IPS DF 6.9 (cell line): ENCODE data around the gene RPAP2.
A peak's percentile ranks its signal among the peaks of the same experiment; 100 is the strongest.
"Not testable (repeated sequence)": the region's sequence is repeated elsewhere in the genome, so short reads cannot be mapped to it uniquely, and the experiment has no call there.

ENCODE experiments used
- DNase-seq: peaks from one replicate; pipeline ENCODE4 v3.0.0-alpha.2; 2013; ENCODE audit warnings: low read depth, low spot score
- H3K27ac ChIP-seq: one replicate; pipeline ENCODE4 v1.5.1; 2013; ENCODE audit warnings: low read length, control low read depth
- H3K27me3 ChIP-seq: 2 replicates; pipeline ENCODE4 v1.6.1; 2013; ENCODE audit warnings: mild to moderate bottlenecking, low read length; ENCODE audit not compliant: control insufficient read depth, insufficient read depth
- H3K36me3 ChIP-seq: 2 replicates; pipeline ENCODE4 v1.6.1; 2013; ENCODE audit warnings: low read length; ENCODE audit not compliant: control insufficient read depth, insufficient read depth
- H3K4me1 ChIP-seq: 2 replicates; pipeline ENCODE4 v1.6.1; 2013; ENCODE audit warnings: low read length; ENCODE audit not compliant: control insufficient read depth, insufficient read depth
- H3K4me3 ChIP-seq: 2 replicates; pipeline ENCODE4 v1.5.1; 2013; ENCODE audit warnings: mild to moderate bottlenecking, low read length
- H3K9me3 ChIP-seq: 2 replicates; pipeline ENCODE4 v1.6.1; 2013; ENCODE audit warnings: low read length, inconsistent platforms; ENCODE audit not compliant: control insufficient read depth, insufficient read depth
- WGBS: extraction: QIAGEN DNeasy Blood & Tissue Kit; methylation state at CpG from one replicate; pipeline ENCODE4 v1.1.7; 2013; ENCODE audit warnings: mixed read lengths, missing lambda C conversion rate; ENCODE audit not compliant: insufficient read length, insufficient coverage; 5-methylcytosine and 5-hydroxymethylcytosine counted together

RPAP2 gene

GRCh38 chr1:92298573-92299476, at the start of gene RPAP2, which contains the start of gene GLMN:
TSS of gene RPAP2 (plus strand) at chr1:92299059. CDS start at chr1:92299074, 15 bp downstream.
TSS of gene GLMN (minus strand) at chr1:92298987. CDS start at chr1:92297999, 988 bp downstream.
- Histone ChIP-seq H3K36me3 (peaks cover 4% of the 10 kb centered on the region; the same call in 1 of the 2 replicates), H3K9me3 (no peaks in the 10 kb centered on the region), H3K27ac (no peak within 1 kb of the TSS), H3K27me3 (no peaks in the 10 kb centered on the region), H3K4me3 (peak within 1 kb of the TSS; percentile 80), H3K4me1 (no peaks in the 10 kb centered on the region)
- DNase-seq = peak; percentile 50
- no CpG with 5 or more reads among the region's 76 CpGs for WGBS

- not testable (repeated sequence) for H3K27me3 ChIP-seq, H3K4me3 ChIP-seq, DNase-seq, H3K27ac ChIP-seq, H3K4me1 ChIP-seq, H3K9me3 ChIP-seq, H3K36me3 ChIP-seq
- no CpG with 5 or more reads among the region's 3 CpGs for WGBS
Observed at GRCh38 chr1:92254714-92255113, 44.1 kb upstream of the RPAP2 start.

- no peak overlapping the region for H3K4me3 ChIP-seq
- H3K36me3 ChIP-seq = peaks cover 3% of the 10 kb centered on the region; the same call in 1 of the 2 replicates
- no peaks in the 10 kb centered on the region for H3K9me3 ChIP-seq
- H3K27ac ChIP-seq = no peak overlapping the region
- DNase-seq = no peak
- no peaks in the 10 kb centered on the region for H3K27me3 ChIP-seq
- no CpG with 5 or more reads among the region's 1 CpG for WGBS
- no peaks in the 10 kb centered on the region for H3K4me1 ChIP-seq
Observed at GRCh38 chr1:92259350-92259749, 39.5 kb upstream of the RPAP2 start.

- DNase-seq = no peak
- Histone ChIP-seq H3K27ac (no peak overlapping the region), H3K4me1 (no peaks in the 10 kb centered on the region), H3K27me3 (no peaks in the 10 kb centered on the region), H3K9me3 (no peaks in the 10 kb centered on the region), H3K36me3 (peaks cover 3% of the 10 kb centered on the region; the same call in 1 of the 2 replicates), H3K4me3 (no peak overlapping the region)
- no CpG with 5 or more reads among the region's 3 CpGs for WGBS
Observed at GRCh38 chr1:92262516-92262915, 36.3 kb upstream of the RPAP2 start.

- Histone ChIP-seq H3K4me1 (no peaks in the 10 kb centered on the region), H3K27me3 (no peaks in the 10 kb centered on the region), H3K27ac (no peak overlapping the region), H3K9me3 (no peaks in the 10 kb centered on the region), H3K36me3 (no peaks in the 10 kb centered on the region), H3K4me3 (no peak overlapping the region)
- WGBS = no CpG with 5 or more reads among the region's 1 CpG
- DNase-seq = no peak
Observed at GRCh38 chr1:92273039-92273438, 25.8 kb upstream of the RPAP2 start.

GRCh38 chr1:92274939-92275338, 23.9 kb upstream of the RPAP2 start:
- no CpG with 5 or more reads among the region's 1 CpG for WGBS
- Histone ChIP-seq H3K4me1 (no peaks in the 10 kb centered on the region), H3K9me3 (no peaks in the 10 kb centered on the region), H3K4me3 (no peak overlapping the region), H3K27ac (no peak overlapping the region), H3K27me3 (no peaks in the 10 kb centered on the region), H3K36me3 (peaks cover 4% of the 10 kb centered on the region; the same call in 1 of the 2 replicates)
- no peak for DNase-seq

- H3K36me3 ChIP-seq = peaks cover 4% of the 10 kb centered on the region; the same call in 1 of the 2 replicates
- no CpG with 5 or more reads among the region's 3 CpGs for WGBS
- no peaks in the 10 kb centered on the region for H3K9me3 ChIP-seq
- no peaks in the 10 kb centered on the region for H3K27me3 ChIP-seq
- DNase-seq = no peak
- no peak overlapping the region for H3K4me3 ChIP-seq
- H3K27ac ChIP-seq = no peak overlapping the region
- no peaks in the 10 kb centered on the region for H3K4me1 ChIP-seq
Observed at GRCh38 chr1:92276082-92276481, 22.8 kb upstream of the RPAP2 start.

- no peaks in the 10 kb centered on the region for H3K27me3 ChIP-seq
- H3K4me3 ChIP-seq = no peak overlapping the region
- H3K9me3 ChIP-seq = no peaks in the 10 kb centered on the region
- WGBS = no CpG with 5 or more reads among the region's 4 CpGs
- peaks cover 4% of the 10 kb centered on the region; the same call in 1 of the 2 replicates for H3K36me3 ChIP-seq
- no peaks in the 10 kb centered on the region for H3K4me1 ChIP-seq
- H3K27ac ChIP-seq = no peak overlapping the region
- DNase-seq = no peak
Observed at GRCh38 chr1:92277105-92277723, 21.6 kb upstream of the RPAP2 start.

- not testable (repeated sequence) for H3K4me3 ChIP-seq, H3K4me1 ChIP-seq, DNase-seq, H3K27ac ChIP-seq, H3K27me3 ChIP-seq, H3K36me3 ChIP-seq, H3K9me3 ChIP-seq
- no CpG with 5 or more reads among the region's 15 CpGs for WGBS
Observed at GRCh38 chr1:92279781-92280180, 19.1 kb upstream of the RPAP2 start.

- no CpG with 5 or more reads among the region's 2 CpGs for WGBS
- not testable (repeated sequence) for H3K9me3 ChIP-seq, H3K4me1 ChIP-seq, DNase-seq, H3K27me3 ChIP-seq, H3K36me3 ChIP-seq, H3K4me3 ChIP-seq, H3K27ac ChIP-seq
Observed at GRCh38 chr1:92281411-92281810, 17.4 kb upstream of the RPAP2 start.
